Panc1 (cell line): ENCODE results near the gene WFDC8.

Experiments used
- CTCF ChIP-seq: fragments of 450-650 bp; IDR thresholded peaks from 2 replicates; pipeline ENCODE4 v1.5.1; 2017; ENCODE audit warnings: mild to moderate bottlenecking
- POLR2AphosphoS5 ChIP-seq: IDR thresholded peaks from 2 replicates; pipeline ENCODE4 v1.6.1; 2012; ENCODE audit warnings: mild to moderate bottlenecking, low read depth, low read length, moderate library complexity
- REST ChIP-seq, 2 experiments: IDR thresholded peaks; 2 replicates each; pipeline ENCODE4 v1.6.1; 2011 to 2012; ENCODE audit warnings: low read depth in 2 of 2, control low read depth in 1 of 2, low read length in 1 of 2, mild to moderate bottlenecking in 1 of 2, moderate library complexity in 1 of 2; ENCODE audit not compliant: insufficient read depth in 1 of 2
- SIN3A ChIP-seq: IDR thresholded peaks from 2 replicates; pipeline ENCODE4 v1.6.1; 2012; ENCODE audit warnings: low read depth, mild to moderate bottlenecking, low read length, moderate library complexity, borderline replicate concordance; ENCODE audit not compliant: insufficient read depth
- TCF7L2 ChIP-seq: IDR thresholded peaks from 2 replicates; pipeline ENCODE4 v1.6.1; 2011; ENCODE audit warnings: mild to moderate bottlenecking, low read depth, low read length, inconsistent platforms

GRCh38 chr20:45607810-45608209 is 28.7 kb upstream of the WFDC8 start:
- no peak for TF ChIP-seq POLR2AphosphoS5
- TF ChIP-seq CTCF, result no peak
- no peak for TF ChIP-seq REST (IDR thresholded peaks at IDR 0.05; ENCODE audit: insufficient read depth in 1 of 2, low read depth in 2 of 2, low read length in 1 of 2)
- no peak for TF ChIP-seq TCF7L2
- no peak for TF ChIP-seq SIN3A
